ENCODE results near the gene CDKAL1. TPM values are rescaled to one million over a fixed set of nuclear protein-coding genes. Genes with fewer than 3 reads are reported as not detected.

The CDKAL1 gene
- total and polyA plus RNA-seq, 2 of the 13 experiments (the other 11 are each of a cell fraction or from before 2014, with no cell fraction given), result 9.5 to 27.7 TPM

GRCh38 chr6:21265034-21265729 is 730.9 kb downstream of the CDKAL1 start:
- no TSS peak for BruUV-seq (replicated peaks)
- intact Hi-C loops (cut with micrococcal nuclease; ENCODE audit: unreplicated experiment), result no loop called here
- ATAC-seq, result no peak
- no peaks in the 10 kb centered on the region for H3K9me3 ChIP-seq (ENCODE audit: low read length)
- peaks cover 2 to 4% of the 10 kb centered on the region in 2 experiments; a peak in 3 of 5 replicates for H3K27me3 ChIP-seq (ENCODE audit: control insufficient read depth in 1 of 2, insufficient read depth in 2 of 2, low read length in 2 of 2)
- TF ChIP-seq ZNF83 (CRISPR knock-in tag; IDR thresholded peaks at IDR 0.05; ENCODE audit: borderline replicate concordance), result no peak
- no peak for TF ChIP-seq PAF1 (CRISPR knock-in tag; IDR thresholded peaks at IDR 0.05)
- no peak for FAIRE-seq
- peaks cover 11% of the 10 kb centered on the region for H3K4me1 ChIP-seq (ENCODE audit: insufficient read depth, low read length)
- POLR2A ChIA-PET, result no interaction called here
- H3K4me3 ChIP-seq (replicated peaks in 1 of 3; ENCODE audit: insufficient read depth in 1 of 3, low read depth in 2 of 3, low read length in 3 of 3), result no peak overlapping the region
- CTCF ChIA-PET (ENCODE audit: low intra/inter-chr PET ratio, low total read pairs), result no interaction called here
- no peak overlapping the region for H2AFZ ChIP-seq (ENCODE audit: low read length)
- H3K79me2 ChIP-seq (ENCODE audit: insufficient read depth, low read length), result no peaks in the 10 kb centered on the region
- no peaks in the 10 kb centered on the region for H3K36me3 ChIP-seq (replicated peaks in 1 of 2; ENCODE audit: control insufficient read depth in 1 of 2, insufficient read depth in 2 of 2, low read length in 2 of 2)
- no peak overlapping the region for H3K27ac ChIP-seq (ENCODE audit: extremely low read length, insufficient read depth, low read length)
- WGBS (ENCODE audit: low lambda C conversion rate), result 72% methylated on average over 3 of the region's 4 CpGs
- in situ Hi-C loops (cut with HindIII; ENCODE audit: extremely low pct_ligation_motif_present, low pct_unique_long_range_greater_than_20kb), result no loop called here
- no peak overlapping the region for H3K9ac ChIP-seq (ENCODE audit: insufficient read depth, low read depth, low read length)
- no peaks in the 10 kb centered on the region for H4K20me1 ChIP-seq (ENCODE audit: insufficient read depth, low read length)
- no peak overlapping the region for H3K4me2 ChIP-seq (ENCODE audit: low read depth, low read length)
- DNase-seq (ENCODE audit: low spot score), result no peak

- H3K4me1 ChIP-seq (ENCODE audit: insufficient read depth, low read length), result peaks cover 16% of the 10 kb centered on the region
- no peaks in the 10 kb centered on the region for H3K79me2 ChIP-seq (ENCODE audit: insufficient read depth, low read length)
- POLR2A ChIA-PET, result no interaction called here
- FAIRE-seq (no peak), DNase-seq (ENCODE audit: low spot score) (no peak), ATAC-seq (no peak)
- H3K4me3 ChIP-seq (replicated peaks in 1 of 3; ENCODE audit: insufficient read depth in 1 of 3, low read depth in 2 of 3, low read length in 3 of 3), result no peak overlapping the region
- peaks cover 2 to 4% of the 10 kb centered on the region in 2 experiments; a peak in 3 of 5 replicates for H3K27me3 ChIP-seq (ENCODE audit: control insufficient read depth in 1 of 2, insufficient read depth in 2 of 2, low read length in 2 of 2)
- in situ Hi-C loops (cut with HindIII; ENCODE audit: extremely low pct_ligation_motif_present, low pct_unique_long_range_greater_than_20kb) (no loop called here), intact Hi-C loops (cut with micrococcal nuclease; ENCODE audit: unreplicated experiment) (no loop called here)
- no peak overlapping the region for H3K9ac ChIP-seq (ENCODE audit: insufficient read depth, low read depth, low read length)
- 8% methylated on average over 2 of the region's 2 CpGs for WGBS (ENCODE audit: low lambda C conversion rate)
- no TSS peak for BruUV-seq (replicated peaks)
- H3K4me2 ChIP-seq (ENCODE audit: low read depth, low read length), result no peak overlapping the region
- H3K36me3 ChIP-seq (replicated peaks in 1 of 2; ENCODE audit: control insufficient read depth in 1 of 2, insufficient read depth in 2 of 2, low read length in 2 of 2), result no peaks in the 10 kb centered on the region
- no peaks in the 10 kb centered on the region for H4K20me1 ChIP-seq (ENCODE audit: insufficient read depth, low read length)
- no peak overlapping the region for H3K27ac ChIP-seq (ENCODE audit: extremely low read length, insufficient read depth, low read length)
- H2AFZ ChIP-seq (ENCODE audit: low read length), result no peak overlapping the region
- CTCF ChIA-PET (ENCODE audit: low intra/inter-chr PET ratio, low total read pairs), result no interaction called here
- no peaks in the 10 kb centered on the region for H3K9me3 ChIP-seq (ENCODE audit: low read length)
- TF ChIP-seq BHLHE40 (IDR thresholded peaks at IDR 0.05; ENCODE audit: low read length) (no peak), MAZ (IDR thresholded peaks at IDR 0.05; ENCODE audit: borderline replicate concordance, low read depth, low read length) (no peak), MAZ (CRISPR knock-in tag; IDR thresholded peaks at IDR 0.05; ENCODE audit: low read depth) (no peak), SNAPC4 (CRISPR knock-in tag; IDR thresholded peaks at IDR 0.05) (no peak), ZNF883 (CRISPR knock-in tag; IDR thresholded peaks at IDR 0.05; ENCODE audit: not compliant biosample characterization) (no peak), MAX (IDR thresholded peaks at IDR 0.05) (no peak), ZNF281 (CRISPR knock-in tag; IDR thresholded peaks at IDR 0.05; ENCODE audit: borderline replicate concordance) (no peak), POLR2AphosphoS2 (IDR thresholded peaks at IDR 0.05; ENCODE audit: low read depth, low read length) (no peak), ZNF33B (CRISPR knock-in tag; IDR thresholded peaks at IDR 0.05) (no peak)
These were observed 731.4 kb downstream of the CDKAL1 start for GRCh38 chr6:21265730-21266044.
